CD4-positive, CD25-positive, alpha-beta regulatory T cell (primary cell): ENCODE measurements around the gene ALPG. TPM values are rescaled to one million over a fixed set of nuclear protein-coding genes. Genes with fewer than 3 reads are reported as not detected.
"Not testable (repeated sequence)": the region's sequence is repeated elsewhere in the genome, so short reads cannot be mapped to it uniquely, and the experiment has no call there.

Experiments
- ATAC-seq, 2 donors: fragments of 150-1000 bp; cut with Tn5 transposase; one replicate each; pipeline ENCODE4 v1.10.0; 2021; ENCODE audit warnings: low read depth in 2 of 2, moderate number of reproducible peaks in 2 of 2, moderate library complexity in 1 of 2
- DNase-seq, 3 donors: peaks; one replicate each; pipeline versions ENCODE4 v3.0.0 to v3.0.0-alpha.2; 2012 to 2022; ENCODE audit warnings: mixed read lengths in 1 of 3
- H3K27ac ChIP-seq: one replicate; pipeline ENCODE4 v1.7.0; 2013; ENCODE audit warnings: mild to moderate bottlenecking, low read length; ENCODE audit not compliant: insufficient read depth, poor library complexity, severe bottlenecking
- H3K27me3 ChIP-seq: one replicate; pipeline ENCODE4 v1.7.0; 2013; ENCODE audit warnings: low read length; ENCODE audit not compliant: control insufficient read depth, insufficient read depth
- H3K36me3 ChIP-seq: one replicate; pipeline ENCODE4 v1.7.0; 2013; ENCODE audit warnings: mild to moderate bottlenecking, low read length, moderate library complexity; ENCODE audit not compliant: control insufficient read depth, insufficient read depth
- H3K4me1 ChIP-seq: 2 replicates; pipeline ENCODE4 v1.7.0; 2013; ENCODE audit warnings: mild to moderate bottlenecking, low read length; ENCODE audit not compliant: insufficient read depth, control insufficient read depth, poor library complexity, severe bottlenecking
- H3K4me3 ChIP-seq: one replicate; pipeline ENCODE4 v1.7.0; 2013; ENCODE audit warnings: low read depth, mild to moderate bottlenecking, low read length, moderate library complexity
- H3K9me3 ChIP-seq, 2 experiments: 1 replicate in 1 of 2; 2 replicates in 1 of 2; pipeline ENCODE4 v1.7.0; 2013; ENCODE audit warnings: low read length in 2 of 2, mild to moderate bottlenecking in 1 of 2, moderate library complexity in 1 of 2; ENCODE audit not compliant: control insufficient read depth in 2 of 2
- H3K27ac Mint-ChIP-seq, 3 donors: one replicate each; pipeline ENCODE4 v1.8.0; 2020 to 2022; ENCODE audit warnings: mild to moderate bottlenecking in 3 of 3, mixed read lengths in 3 of 3, moderate library complexity in 2 of 3
- H3K27me3 Mint-ChIP-seq: one replicate; pipeline ENCODE4 v1.8.0; 2022; ENCODE audit warnings: mild to moderate bottlenecking, mixed read lengths
- H3K36me3 Mint-ChIP-seq: one replicate; pipeline ENCODE4 v1.8.0; 2020; ENCODE audit warnings: mixed read lengths
- H3K4me1 Mint-ChIP-seq, 4 donors: one replicate each; pipeline ENCODE4 v1.8.0; 2020 to 2022; ENCODE audit warnings: mixed read lengths in 4 of 4, mild to moderate bottlenecking in 1 of 4
- H3K4me3 Mint-ChIP-seq, 4 donors: one replicate each; pipeline ENCODE4 v1.8.0; 2020 to 2022; ENCODE audit warnings: mild to moderate bottlenecking in 4 of 4, mixed read lengths in 4 of 4, moderate library complexity in 3 of 4
- H3K9me3 Mint-ChIP-seq, 7 donors: one replicate each; pipeline ENCODE4 v1.8.0; 2020 to 2022; ENCODE audit warnings: mixed read lengths in 7 of 7, mild to moderate bottlenecking in 3 of 7, moderate library complexity in 2 of 7
- polyA plus RNA-seq, 4 donors: library from polyadenylated mRNA; unstranded; fragments of 300-500 nt; fragmentation: Illumina TruSeq; gene quantifications; one replicate each; pipeline ENCODE4 v1.2.3, GENCODE V29; 2021
- total RNA-seq: library from RNA; stranded (reverse); gene quantifications from one replicate; pipeline ENCODE4 v1.2.3, GENCODE V29; 2022

Gene ALPG
- total and polyA plus RNA-seq, 5 donors from 2014 or later: not detected

- Histone ChIP-seq H3K36me3 (no peaks in the 10 kb centered on the region), H3K27ac (no peak overlapping the region), H3K4me1 (no peaks in the 10 kb centered on the region), H3K4me3 (no peak overlapping the region), H3K9me3 (no peaks in the 10 kb centered on the region), H3K27me3 (no peaks in the 10 kb centered on the region)
- no peak for ATAC-seq
- Mint-ChIP-seq H3K27ac (no peak overlapping the region), H3K4me3 (no peak overlapping the region), H3K9me3 (peaks cover 0 to 1% (median 0%) of the 10 kb centered on the region in 7 donors), H3K4me1 (peaks cover 0 to 5% (median 0%) of the 10 kb centered on the region in 4 donors), H3K36me3 (no peaks in the 10 kb centered on the region), H3K27me3 (peaks cover 36% of the 10 kb centered on the region)
- DNase-seq: no peak
These were observed 13.1 kb upstream of the ALPG start for GRCh38 chr2:232393556-232393955.

- H3K36me3 ChIP-seq, H3K4me1 ChIP-seq, H3K27me3 ChIP-seq, H3K36me3 Mint-ChIP-seq, H3K4me1 Mint-ChIP-seq, DNase-seq, ATAC-seq, H3K27ac Mint-ChIP-seq, H3K4me3 ChIP-seq, H3K4me3 Mint-ChIP-seq, H3K9me3 Mint-ChIP-seq, H3K9me3 ChIP-seq, H3K27ac ChIP-seq: not testable (repeated sequence)
- H3K27me3 Mint-ChIP-seq: peaks cover 27% of the 10 kb centered on the region
These were observed 12.2 kb upstream of the ALPG start for GRCh38 chr2:232394431-232394830.

DNA sequence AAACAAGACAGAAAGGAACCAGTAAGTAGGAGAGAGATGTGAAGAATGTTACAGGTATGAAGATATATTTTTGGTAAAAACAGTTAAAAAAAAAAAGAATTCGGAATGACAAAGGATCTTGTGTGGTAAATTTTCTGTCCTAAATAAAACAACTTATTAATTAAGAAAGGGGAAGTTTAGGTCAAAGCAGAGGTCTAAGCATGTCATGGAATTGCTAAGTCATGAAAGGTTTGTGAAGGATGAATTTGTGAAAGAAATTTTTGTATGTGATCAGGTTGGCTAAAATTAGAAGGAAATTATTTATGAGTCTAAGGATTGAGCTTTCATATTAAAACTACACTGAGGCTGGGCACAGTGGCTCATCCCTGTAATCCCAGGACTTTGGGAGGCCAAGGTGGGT is 11.1 kb upstream of the ALPG start:
- Histone ChIP-seq H3K27me3 (no peaks in the 10 kb centered on the region), H3K27ac (no peak overlapping the region), H3K36me3 (no peaks in the 10 kb centered on the region), H3K4me3 (no peak overlapping the region), H3K4me1 (no peaks in the 10 kb centered on the region), H3K9me3 (no peaks in the 10 kb centered on the region)
- Mint-ChIP-seq H3K36me3 (no peaks in the 10 kb centered on the region), H3K9me3 (peaks cover 0 to 1% (median 0%) of the 10 kb centered on the region in 7 donors), H3K4me3 (no peak overlapping the region), H3K27me3 (peaks cover 24% of the 10 kb centered on the region), H3K27ac (no peak overlapping the region), H3K4me1 (peaks cover 0 to 5% (median 0%) of the 10 kb centered on the region in 4 donors)
- ATAC-seq (no peak), DNase-seq (no peak)

DNA sequence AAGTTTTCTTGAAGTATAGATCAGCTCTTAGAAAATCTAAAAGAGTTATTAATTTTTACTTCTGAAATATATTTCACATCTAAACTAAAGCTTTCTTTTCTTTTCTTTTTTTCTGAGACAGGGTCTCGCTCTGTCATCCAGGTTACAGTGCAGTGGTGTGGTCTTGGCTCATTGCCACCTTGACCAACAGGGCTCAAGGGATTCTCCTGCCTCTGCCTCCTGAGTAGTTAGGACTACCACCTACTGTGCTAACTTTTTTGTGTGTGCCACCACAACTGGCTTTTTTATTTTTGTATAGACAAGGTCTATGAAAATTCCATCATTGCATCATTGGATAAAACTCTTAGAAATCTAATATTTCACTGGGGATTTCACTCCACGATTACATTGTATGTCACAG is 10.0 kb upstream of the ALPG start:
- Histone ChIP-seq H3K36me3 (no peaks in the 10 kb centered on the region), H3K9me3 (no peaks in the 10 kb centered on the region), H3K4me1 (no peaks in the 10 kb centered on the region), H3K4me3 (no peak overlapping the region), H3K27me3 (no peaks in the 10 kb centered on the region), H3K27ac (no peak overlapping the region)
- DNase-seq: no peak
- H3K4me3 Mint-ChIP-seq: no peak overlapping the region
- no peaks in the 10 kb centered on the region for H3K36me3 Mint-ChIP-seq
- H3K27ac Mint-ChIP-seq: no peak overlapping the region
- H3K9me3 Mint-ChIP-seq: peaks cover 0 to 1% (median 0%) of the 10 kb centered on the region in 7 donors
- peaks cover 17% of the 10 kb centered on the region for H3K27me3 Mint-ChIP-seq
- no peak for ATAC-seq
- H3K4me1 Mint-ChIP-seq: no peaks in the 10 kb centered on the region

GRCh38 chr2:232398293-232399034 is 8.2 kb upstream of the ALPG start:
- Histone ChIP-seq H3K4me3 (no peak overlapping the region), H3K4me1 (no peaks in the 10 kb centered on the region), H3K27ac (no peak overlapping the region), H3K36me3 (no peaks in the 10 kb centered on the region), H3K9me3 (no peaks in the 10 kb centered on the region), H3K27me3 (no peaks in the 10 kb centered on the region)
- no peaks in the 10 kb centered on the region for H3K4me1 Mint-ChIP-seq
- ATAC-seq: no peak
- no peak overlapping the region for H3K27ac Mint-ChIP-seq
- H3K4me3 Mint-ChIP-seq: no peak overlapping the region
- peaks cover 21% of the 10 kb centered on the region for H3K27me3 Mint-ChIP-seq
- no peaks in the 10 kb centered on the region for H3K36me3 Mint-ChIP-seq
- DNase-seq: no peak
- H3K9me3 Mint-ChIP-seq: peaks cover 0 to 1% (median 0%) of the 10 kb centered on the region in 7 donors

- Mint-ChIP-seq H3K27me3 (peaks cover 15% of the 10 kb centered on the region), H3K4me3 (no peak overlapping the region), H3K4me1 (no peaks in the 10 kb centered on the region), H3K9me3 (peaks cover 0 to 2% (median 0%) of the 10 kb centered on the region in 7 donors), H3K36me3 (no peaks in the 10 kb centered on the region), H3K27ac (peak overlapping the region in 1 of 3 donors; percentile 39)
- H3K4me3 ChIP-seq: no peak overlapping the region
- ATAC-seq (no peak), DNase-seq (no peak)
- H3K9me3 ChIP-seq: no peaks in the 10 kb centered on the region
- H3K27me3 ChIP-seq: no peaks in the 10 kb centered on the region
- no peaks in the 10 kb centered on the region for H3K36me3 ChIP-seq
- H3K27ac ChIP-seq: no peak overlapping the region
- no peaks in the 10 kb centered on the region for H3K4me1 ChIP-seq
These were observed 6.2 kb upstream of the ALPG start for GRCh38 chr2:232400256-232401015.

DNA sequence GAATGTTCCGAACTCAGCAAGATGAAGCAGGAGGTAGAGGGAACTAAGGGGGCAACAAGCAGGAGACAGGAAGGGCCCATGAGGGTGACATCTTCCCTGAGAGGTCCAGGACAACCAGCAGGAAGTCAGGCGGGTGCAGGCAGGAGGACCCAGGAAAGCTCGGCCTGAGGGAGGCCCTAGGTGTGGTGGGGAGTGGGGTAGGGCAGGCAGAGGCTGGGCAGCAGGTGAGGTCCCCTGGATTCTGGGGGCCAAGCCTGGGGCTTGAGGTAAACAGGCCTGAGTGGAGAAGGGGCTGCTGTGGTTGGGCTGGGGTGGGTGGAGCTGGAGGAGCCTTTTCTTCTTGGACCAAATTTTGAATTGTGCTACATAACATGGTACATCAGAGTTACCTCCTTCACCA is 4.1 kb upstream of the ALPG start:
- no peaks in the 10 kb centered on the region for H3K4me1 ChIP-seq
- no peaks in the 10 kb centered on the region for H3K36me3 Mint-ChIP-seq
- no peak for DNase-seq
- peaks cover 9% of the 10 kb centered on the region for H3K27me3 Mint-ChIP-seq
- H3K9me3 Mint-ChIP-seq: peaks cover 0 to 2% (median 0%) of the 10 kb centered on the region in 7 donors
- H3K27ac ChIP-seq: no peak overlapping the region
- H3K4me3 Mint-ChIP-seq: no peak overlapping the region
- no peaks in the 10 kb centered on the region for H3K4me1 Mint-ChIP-seq
- no peak overlapping the region for H3K27ac Mint-ChIP-seq
- ATAC-seq: no peak
- no peaks in the 10 kb centered on the region for H3K36me3 ChIP-seq
- H3K27me3 ChIP-seq: no peaks in the 10 kb centered on the region
- H3K9me3 ChIP-seq: no peaks in the 10 kb centered on the region
- H3K4me3 ChIP-seq: no peak overlapping the region
